Rectal smooth muscle tissue (tissue), 1 donor: Measurements from ENCODE around the gene CELSR2.

Source experiments
- H3K27ac ChIP-seq: one replicate; pipeline ENCODE4 v1.7.0; 2013; ENCODE audit warnings: low read depth, low read length, inconsistent platforms
- H3K27me3 ChIP-seq: one replicate; pipeline ENCODE4 v1.7.0; 2013; ENCODE audit warnings: low read length; ENCODE audit not compliant: control insufficient read depth, insufficient read depth
- H3K36me3 ChIP-seq: one replicate; pipeline ENCODE4 v1.7.0; 2013; ENCODE audit warnings: low read length; ENCODE audit not compliant: control insufficient read depth, insufficient read depth
- H3K4me1 ChIP-seq: one replicate; pipeline ENCODE4 v1.7.0; 2013; ENCODE audit warnings: low read length; ENCODE audit not compliant: control insufficient read depth, insufficient read depth
- H3K4me3 ChIP-seq: one replicate; pipeline ENCODE4 v1.7.0; 2013; ENCODE audit warnings: low read length
- H3K9ac ChIP-seq: one replicate; pipeline ENCODE4 v1.7.0; 2013; ENCODE audit warnings: low read length

Gene CELSR2

GRCh38 chr1:109249654-109250401 is 489 bp downstream of the CELSR2 start:
- no peak overlapping the region for H3K9ac ChIP-seq

DNA sequence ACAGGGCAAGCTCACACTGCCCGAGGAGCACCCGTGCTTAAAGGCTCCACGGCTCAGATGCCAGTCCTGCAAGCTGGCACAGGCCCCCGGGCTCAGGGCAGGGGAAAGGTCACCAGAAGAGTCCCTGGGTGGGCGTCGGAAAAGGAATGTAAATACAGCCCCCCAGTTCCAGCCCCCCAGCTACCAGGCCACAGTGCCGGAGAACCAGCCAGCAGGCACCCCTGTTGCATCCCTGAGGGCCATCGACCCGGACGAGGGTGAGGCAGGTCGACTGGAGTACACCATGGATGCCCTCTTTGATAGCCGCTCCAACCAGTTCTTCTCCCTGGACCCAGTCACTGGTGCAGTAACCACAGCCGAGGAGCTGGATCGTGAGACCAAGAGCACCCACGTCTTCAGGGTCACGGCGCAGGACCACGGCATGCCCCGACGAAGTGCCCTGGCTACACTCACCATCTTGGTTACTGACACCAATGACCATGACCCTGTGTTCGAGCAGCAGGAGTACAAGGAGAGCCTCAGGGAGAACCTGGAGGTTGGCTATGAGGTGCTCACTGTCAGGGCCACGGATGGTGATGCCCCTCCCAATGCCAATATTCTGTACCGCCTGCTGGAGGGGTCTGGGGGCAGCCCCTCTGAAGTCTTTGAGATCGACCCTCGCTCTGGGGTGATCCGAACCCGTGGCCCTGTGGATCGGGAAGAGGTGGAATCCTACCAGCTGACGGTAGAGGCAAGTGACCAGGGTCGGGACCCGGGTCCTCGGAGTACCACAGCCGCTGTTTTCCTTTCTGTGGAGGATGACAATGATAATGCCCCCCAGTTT is 1.3 kb downstream of the CELSR2 start:
- Histone ChIP-seq H3K27me3 (no peaks in the 10 kb centered on the region), H3K4me1 (peaks cover 23% of the 10 kb centered on the region), H3K27ac (no peak overlapping the region), H3K9ac (no peak overlapping the region), H3K4me3 (peak overlapping the region; percentile 56), H3K36me3 (no peaks in the 10 kb centered on the region)

More at GRCh38 chr1:109249654-109250401, 489 bp downstream of the CELSR2 start:
- H3K36me3 ChIP-seq: no peaks in the 10 kb centered on the region
- H3K4me3 ChIP-seq: peak overlapping the region; percentile 56
- peaks cover 22% of the 10 kb centered on the region for H3K4me1 ChIP-seq
- H3K27ac ChIP-seq: no peak overlapping the region
- H3K27me3 ChIP-seq: no peaks in the 10 kb centered on the region

DNA sequence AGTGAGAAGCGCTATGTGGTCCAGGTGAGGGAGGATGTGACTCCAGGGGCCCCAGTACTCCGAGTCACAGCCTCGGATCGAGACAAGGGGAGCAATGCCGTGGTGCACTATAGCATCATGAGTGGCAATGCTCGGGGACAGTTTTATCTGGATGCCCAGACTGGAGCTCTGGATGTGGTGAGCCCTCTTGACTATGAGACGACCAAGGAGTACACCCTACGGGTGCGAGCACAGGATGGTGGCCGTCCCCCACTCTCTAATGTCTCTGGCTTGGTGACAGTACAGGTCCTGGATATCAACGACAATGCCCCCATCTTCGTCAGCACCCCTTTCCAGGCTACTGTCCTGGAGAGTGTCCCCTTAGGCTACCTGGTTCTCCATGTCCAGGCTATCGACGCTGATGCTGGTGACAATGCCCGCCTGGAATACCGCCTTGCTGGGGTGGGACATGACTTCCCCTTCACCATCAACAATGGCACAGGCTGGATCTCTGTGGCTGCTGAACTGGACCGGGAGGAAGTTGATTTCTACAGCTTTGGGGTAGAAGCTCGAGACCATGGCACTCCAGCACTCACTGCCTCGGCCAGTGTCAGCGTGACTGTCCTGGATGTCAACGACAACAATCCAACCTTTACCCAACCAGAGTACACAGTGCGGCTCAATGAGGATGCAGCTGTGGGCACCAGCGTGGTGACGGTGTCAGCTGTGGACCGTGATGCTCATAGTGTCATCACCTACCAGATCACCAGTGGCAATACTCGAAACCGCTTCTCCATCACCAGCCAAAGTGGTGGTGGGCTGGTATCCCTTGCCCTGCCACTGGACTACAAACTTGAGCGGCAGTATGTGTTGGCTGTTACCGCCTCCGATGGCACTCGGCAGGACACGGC is 2.2 kb downstream of the CELSR2 start:
- Histone ChIP-seq H3K36me3 (no peaks in the 10 kb centered on the region), H3K27me3 (no peaks in the 10 kb centered on the region), H3K9ac (no peak overlapping the region), H3K27ac (no peak overlapping the region), H3K4me1 (peaks cover 23% of the 10 kb centered on the region), H3K4me3 (no peak overlapping the region)

GRCh38 chr1:109252167-109252892 is 3.0 kb downstream of the CELSR2 start:
- Histone ChIP-seq H3K9ac (no peak overlapping the region), H3K4me1 (peaks cover 23% of the 10 kb centered on the region), H3K4me3 (no peak overlapping the region), H3K36me3 (no peaks in the 10 kb centered on the region), H3K27me3 (no peaks in the 10 kb centered on the region), H3K27ac (peak overlapping the region; percentile 85)

DNA sequence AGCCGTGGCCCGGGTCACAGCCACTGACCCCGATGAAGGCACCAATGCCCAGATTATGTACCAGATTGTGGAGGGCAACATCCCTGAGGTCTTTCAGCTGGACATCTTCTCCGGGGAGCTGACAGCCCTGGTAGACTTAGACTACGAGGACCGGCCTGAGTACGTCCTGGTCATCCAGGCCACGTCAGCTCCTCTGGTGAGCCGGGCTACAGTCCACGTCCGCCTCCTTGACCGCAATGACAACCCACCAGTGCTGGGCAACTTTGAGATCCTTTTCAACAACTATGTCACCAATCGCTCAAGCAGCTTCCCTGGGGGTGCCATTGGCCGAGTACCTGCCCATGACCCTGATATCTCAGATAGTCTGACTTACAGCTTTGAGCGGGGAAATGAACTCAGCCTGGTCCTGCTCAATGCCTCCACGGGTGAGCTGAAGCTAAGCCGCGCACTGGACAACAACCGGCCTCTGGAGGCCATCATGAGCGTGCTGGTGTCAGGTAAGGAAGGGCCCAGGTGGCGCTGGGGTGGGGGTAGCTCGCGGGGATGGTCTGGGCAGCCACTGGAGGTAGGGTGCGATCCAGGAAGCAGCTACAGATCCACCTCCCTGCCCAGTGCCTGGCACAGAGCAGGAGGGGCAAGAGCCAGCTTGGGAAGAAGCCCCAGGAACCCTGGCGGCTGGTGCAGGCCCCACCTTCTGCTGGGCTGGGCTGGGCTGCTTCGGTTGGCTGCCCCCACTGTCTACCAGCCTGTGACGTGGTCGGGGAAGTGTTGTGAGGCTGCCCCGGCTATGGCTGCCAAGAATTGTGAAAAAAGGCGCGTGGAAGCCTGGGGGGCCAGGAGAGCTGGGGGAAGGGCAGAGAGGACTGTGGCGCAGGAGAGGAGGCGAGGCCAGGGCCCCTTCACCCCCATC is 3.8 kb downstream of the CELSR2 start:
- Histone ChIP-seq H3K9ac (no peak overlapping the region), H3K4me1 (peaks cover 23% of the 10 kb centered on the region), H3K4me3 (peak overlapping the region; percentile 35)

GRCh38 chr1:109253803-109254620 is 4.7 kb downstream of the CELSR2 start:
- Histone ChIP-seq H3K4me3 (peak overlapping the region; percentile 37), H3K4me1 (peaks cover 20% of the 10 kb centered on the region)

More for the DNA sequence above, 3.8 kb downstream of the CELSR2 start:
- H3K27me3 ChIP-seq: no peaks in the 10 kb centered on the region
- peak overlapping the region; percentile 85 for H3K27ac ChIP-seq
- H3K36me3 ChIP-seq: no peaks in the 10 kb centered on the region

GRCh38 chr1:109254621-109255096 is 5.3 kb downstream of the CELSR2 start:
- H3K9ac ChIP-seq: no peak overlapping the region
- no peaks in the 10 kb centered on the region for H3K36me3 ChIP-seq
- no peaks in the 10 kb centered on the region for H3K27me3 ChIP-seq
- H3K27ac ChIP-seq: peak overlapping the region; percentile 85
- H3K4me1 ChIP-seq: peaks cover 18% of the 10 kb centered on the region
- peak overlapping the region; percentile 37 for H3K4me3 ChIP-seq

More at GRCh38 chr1:109253803-109254620, 4.7 kb downstream of the CELSR2 start:
- Histone ChIP-seq H3K27ac (peak overlapping the region; percentile 85), H3K36me3 (no peaks in the 10 kb centered on the region), H3K9ac (no peak overlapping the region), H3K27me3 (no peaks in the 10 kb centered on the region)

GRCh38 chr1:109255097-109255651 is 5.8 kb downstream of the CELSR2 start:
- Histone ChIP-seq H3K27me3 (no peaks in the 10 kb centered on the region), H3K4me3 (no peak overlapping the region), H3K36me3 (no peaks in the 10 kb centered on the region), H3K27ac (no peak overlapping the region), H3K4me1 (peaks cover 18% of the 10 kb centered on the region), H3K9ac (no peak overlapping the region)

DNA sequence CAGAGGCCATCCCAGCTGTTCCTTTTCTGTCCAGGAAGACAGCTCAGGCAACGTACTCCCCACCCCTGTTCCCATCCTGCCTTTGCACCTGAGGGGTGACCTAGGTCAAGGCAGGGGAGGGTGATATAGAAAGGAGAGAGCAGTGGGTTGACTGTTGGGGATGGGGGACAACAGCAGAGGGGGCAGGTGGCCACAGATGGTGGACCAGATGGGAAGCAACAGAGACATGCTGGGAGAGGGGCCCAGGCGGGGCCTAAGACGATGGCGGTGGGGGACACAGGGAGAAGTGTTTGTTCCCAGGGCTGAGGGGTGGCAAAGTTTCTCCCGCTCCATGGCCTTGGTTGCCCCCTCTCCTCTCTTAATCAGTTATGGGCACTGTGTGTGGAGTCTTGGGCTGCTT is 6.3 kb downstream of the CELSR2 start:
- Histone ChIP-seq H3K36me3 (no peaks in the 10 kb centered on the region), H3K27ac (no peak overlapping the region), H3K9ac (no peak overlapping the region), H3K4me3 (no peak overlapping the region), H3K27me3 (no peaks in the 10 kb centered on the region), H3K4me1 (peaks cover 18% of the 10 kb centered on the region)

DNA sequence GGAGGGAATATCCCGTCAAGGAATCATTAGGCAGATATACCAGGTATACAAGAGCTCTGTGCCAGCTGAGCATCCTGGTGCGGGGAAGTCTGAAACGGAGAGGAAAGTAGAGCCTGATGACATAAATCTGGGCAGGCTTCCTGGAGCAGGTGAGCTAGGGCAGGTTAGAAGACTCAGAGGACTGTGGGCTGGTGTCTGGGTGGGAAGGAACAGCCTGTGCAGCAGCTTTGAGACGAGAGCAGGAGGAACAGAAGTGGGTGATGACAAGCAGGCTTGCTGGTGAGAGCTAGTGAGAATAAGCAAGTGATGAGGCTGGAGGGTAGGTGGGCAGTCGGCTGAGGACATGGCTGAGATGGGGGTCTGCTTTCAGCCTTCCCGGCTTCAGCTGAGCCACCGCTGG is 6.7 kb downstream of the CELSR2 start:
- no peak overlapping the region for H3K9ac ChIP-seq
- H3K27ac ChIP-seq: no peak overlapping the region
- no peaks in the 10 kb centered on the region for H3K36me3 ChIP-seq
- peaks cover 18% of the 10 kb centered on the region for H3K4me1 ChIP-seq
- H3K27me3 ChIP-seq: no peaks in the 10 kb centered on the region
- no peak overlapping the region for H3K4me3 ChIP-seq
